BLaER1 treated with 17β-estradiol and CSF1 and Interleukin-3, amounts not matched to agents 10 nM and 100 nM (cell line): ENCODE results near the gene MAPK1.
"Not testable (repeated sequence)": the region's sequence is repeated elsewhere in the genome, so short reads cannot be mapped to it uniquely, and the experiment has no call there.

ENCODE experiments used
- H3K27ac ChIP-seq, 11 experiments: shearing (Covaris generic); formaldehyde crosslinking; 2 replicates each; pipeline ENCODE4 v1.8.1; 2022
- H3K27me3 ChIP-seq, 11 experiments: shearing (Covaris generic); formaldehyde crosslinking; 2 replicates each; pipeline ENCODE4 v1.8.1; 2022
- H3K36me3 ChIP-seq, 11 experiments: shearing (Covaris generic); formaldehyde crosslinking; 2 replicates each; pipeline ENCODE4 v1.8.1; 2022
- H3K4me1 ChIP-seq, 10 experiments: shearing (Covaris generic); formaldehyde crosslinking; 2 replicates each; pipeline ENCODE4 v1.8.1; 2022
- H3K4me2 ChIP-seq, 11 experiments: shearing (Covaris generic); formaldehyde crosslinking; 2 replicates each; pipeline ENCODE4 v1.8.1; 2022
- H3K4me3 ChIP-seq, 10 experiments: shearing (Covaris generic); formaldehyde crosslinking; 2 replicates each; pipeline ENCODE4 v1.8.1; 2022
- H3K9ac ChIP-seq, 11 experiments: shearing (Covaris generic); formaldehyde crosslinking; 2 replicates each; pipeline ENCODE4 v1.8.1; 2022
- H3K9me3 ChIP-seq, 11 experiments: shearing (Covaris generic); formaldehyde crosslinking; replicated peaks in 1 of 11; 2 replicates each; pipeline ENCODE4 v1.8.1; 2022
- H4K20me1 ChIP-seq, 11 experiments: shearing (Covaris generic); formaldehyde crosslinking; 2 replicates each; pipeline ENCODE4 v1.8.1; 2022
- Cebpa-rat ChIP-seq, 11 experiments: shearing (Covaris generic); IDR thresholded peaks; 2 replicates each; pipeline ENCODE4 v1.8.1; 2022

The MAPK1 gene

DNA sequence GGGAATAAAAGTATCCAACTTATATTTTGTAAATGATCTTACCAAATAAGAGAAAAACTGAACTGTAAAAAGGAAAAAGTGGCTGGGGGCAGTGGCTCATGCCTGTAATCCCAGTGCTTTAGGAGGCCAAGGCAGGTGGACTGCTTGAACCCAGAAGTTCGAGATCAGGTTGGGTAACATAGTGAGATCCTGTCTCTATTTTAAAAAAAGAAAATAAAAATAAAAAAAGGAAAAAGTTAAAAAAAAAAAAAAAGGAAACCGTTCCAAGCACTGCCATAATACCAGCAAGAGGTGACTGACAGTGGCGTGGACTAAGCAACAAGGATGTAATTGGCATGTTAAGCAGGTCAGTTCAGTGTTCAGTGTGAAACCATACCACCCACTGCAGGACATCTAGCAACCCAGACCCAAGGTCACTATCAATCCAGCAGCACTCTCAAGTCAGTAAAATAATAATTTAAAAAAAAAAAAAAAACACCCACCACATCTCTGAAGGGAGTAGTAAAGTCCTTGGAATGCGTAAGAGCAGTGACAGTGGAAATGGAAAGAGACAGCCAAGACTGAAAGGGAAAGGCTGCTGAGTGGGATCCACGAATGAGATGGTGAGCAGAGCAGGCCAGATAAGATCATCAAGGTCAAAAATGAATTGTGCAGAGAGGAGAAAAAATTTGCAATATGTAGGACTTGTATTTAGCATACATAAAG, 43.6 kb downstream of the MAPK1 start:
- Histone ChIP-seq H3K4me1 (peaks cover 25 to 70% (median 41%) of the 10 kb centered on the region in 10 experiments), H3K27me3 (no peaks in the 10 kb centered on the region), H3K4me3 (no peak overlapping the region), H3K36me3 (peaks cover 0 to 47% (median 9%) of the 10 kb centered on the region in 11 experiments; a peak in 11 of 22 replicates), H4K20me1 (peaks cover 59 to 100% (median 94%) of the 10 kb centered on the region in 11 experiments), H3K27ac (no peak overlapping the region; a peak in 2 of 22 replicates), H3K9me3 (peaks cover 0 to 22% (median 11%) of the 10 kb centered on the region in 11 experiments; a peak in 10 of 22 replicates), H3K4me2 (peak overlapping the region in 6 of 11 experiments; percentile 6 to 71 (median 46); a peak in 9 of 22 replicates), H3K9ac (0 out of 22 replicates have a peak overlapping the region, but pooled peaks of 1 of the 11 experiments have one; percentile 3)
- TF ChIP-seq Cebpa-rat (IDR thresholded peaks at IDR 0.05), result no peak

DNA sequence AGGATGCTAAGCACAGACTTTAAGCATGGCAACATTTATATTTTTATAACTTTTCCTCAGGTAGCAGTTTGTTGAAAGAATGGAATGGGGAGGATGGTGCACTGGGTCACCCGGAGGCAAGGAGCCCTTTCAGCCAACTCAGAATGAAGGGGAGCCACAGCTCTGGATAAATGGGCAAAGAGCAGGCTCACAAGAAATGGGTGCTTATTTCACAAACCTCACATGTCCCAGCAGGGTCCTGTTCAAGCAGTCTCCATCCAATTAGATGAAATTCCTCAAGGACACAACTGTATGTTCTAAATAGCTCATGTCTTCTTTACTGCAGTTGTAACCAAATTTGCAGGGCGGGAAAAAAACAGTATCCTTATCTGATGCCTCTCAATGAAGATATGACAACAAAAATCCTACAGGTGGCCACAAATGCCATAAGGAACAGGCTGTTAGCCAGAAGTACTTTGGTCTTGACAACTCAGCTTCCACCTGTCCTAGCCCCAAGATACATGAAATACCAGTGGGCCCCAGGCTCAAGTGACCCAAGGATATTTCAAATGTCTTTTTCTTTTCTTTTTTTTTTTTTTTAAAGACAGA, 48.2 kb downstream of the MAPK1 start:
- no peak for TF ChIP-seq Cebpa-rat (IDR thresholded peaks at IDR 0.05)
- Histone ChIP-seq H3K4me2 (peak overlapping the region; percentile 81 to 100 (median 96)), H3K9me3 (no peaks in the 10 kb centered on the region), H3K4me3 (no peak overlapping the region), H4K20me1 (peaks cover 63 to 99% (median 83%) of the 10 kb centered on the region in 11 experiments), H3K36me3 (peaks cover 0 to 26% (median 8%) of the 10 kb centered on the region in 11 experiments; a peak in 8 of 22 replicates), H3K27me3 (no peaks in the 10 kb centered on the region), H3K9ac (peak overlapping the region in 5 of 11 experiments; percentile 10 to 77 (median 26); a peak in 4 of 22 replicates), H3K27ac (peak overlapping the region in 10 of 11 experiments; percentile 11 to 96 (median 84); a peak in 11 of 22 replicates), H3K4me1 (peaks cover 56 to 82% (median 74%) of the 10 kb centered on the region in 10 experiments)

DNA sequence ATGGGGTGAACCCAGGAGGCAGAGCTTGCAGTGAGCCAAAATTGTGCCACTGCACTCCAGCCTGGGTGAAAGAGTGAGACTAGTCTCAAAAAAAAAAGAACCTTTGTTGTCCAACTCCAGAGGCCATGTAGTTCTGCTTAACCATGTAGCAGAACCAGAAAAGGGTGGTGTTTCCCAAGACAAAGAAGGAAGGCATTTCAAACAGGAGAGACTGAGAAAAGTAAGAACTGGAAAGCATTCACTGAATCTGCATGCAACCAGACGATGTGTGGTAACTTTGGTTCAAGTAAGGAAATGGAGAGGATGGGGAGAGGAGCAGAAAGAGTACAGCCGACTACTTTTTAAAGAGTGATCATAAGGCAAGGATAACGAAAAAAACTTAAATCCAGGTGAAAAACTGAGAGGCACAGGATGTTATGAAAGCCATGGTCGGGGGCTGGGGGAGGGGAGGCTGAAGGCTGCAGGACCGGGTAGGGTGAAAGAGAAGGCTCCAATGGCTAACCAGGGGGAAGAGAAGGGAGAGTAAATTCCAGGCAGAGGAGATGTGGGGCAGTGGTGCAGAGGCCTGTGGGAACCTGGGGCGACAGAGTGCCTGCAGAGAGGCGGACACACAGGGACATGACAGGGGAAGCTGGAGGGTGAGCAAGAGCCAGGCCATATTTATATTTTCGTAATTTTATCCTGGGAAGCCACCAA, 48.8 kb downstream of the MAPK1 start:
- Histone ChIP-seq H3K4me2 (peak overlapping the region; percentile 81 to 100 (median 96)), H3K9ac (peak overlapping the region in 9 of 11 experiments; percentile 10 to 83 (median 74); a peak in 9 of 22 replicates), H3K27me3 (no peaks in the 10 kb centered on the region), H3K4me1 (peaks cover 56 to 77% (median 68%) of the 10 kb centered on the region in 10 experiments), H3K27ac (peak overlapping the region; percentile 80 to 96 (median 85); a peak in 20 of 22 replicates), H3K9me3 (peaks cover 0 to 5% (median 0%) of the 10 kb centered on the region in 11 experiments; a peak in 1 of 22 replicates), H3K4me3 (0 out of 20 replicates have a peak overlapping the region, but pooled peaks of 1 of the 10 experiments have one; percentile 51), H3K36me3 (peaks cover 0 to 26% (median 8%) of the 10 kb centered on the region in 11 experiments; a peak in 9 of 22 replicates), H4K20me1 (peaks cover 58 to 99% (median 76%) of the 10 kb centered on the region in 11 experiments)
- TF ChIP-seq Cebpa-rat (IDR thresholded peaks at IDR 0.05), result no peak

DNA sequence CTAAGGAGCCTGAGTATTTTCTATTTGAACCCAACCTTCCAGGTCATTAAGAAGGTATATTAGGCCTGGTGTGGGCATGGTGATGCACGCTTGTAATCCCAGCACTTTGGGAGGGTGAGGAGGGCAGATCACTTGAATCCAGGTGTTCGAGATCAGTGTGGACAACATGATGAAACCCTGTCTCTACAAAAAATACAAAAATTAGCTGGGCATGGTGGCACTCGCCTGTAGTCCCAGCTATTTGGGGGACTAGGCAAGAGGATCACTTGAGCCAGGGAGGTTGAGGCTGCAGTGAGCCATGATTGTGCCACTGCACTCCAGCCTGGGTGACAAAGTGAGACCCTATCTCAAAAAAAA, 50.0 kb downstream of the MAPK1 start:
- Histone ChIP-seq H3K4me2 (peak overlapping the region; percentile 81 to 100 (median 96)), H3K4me1 (peaks cover 54 to 66% (median 58%) of the 10 kb centered on the region in 10 experiments), H3K36me3 (peaks cover 0 to 30% (median 16%) of the 10 kb centered on the region in 11 experiments; a peak in 14 of 22 replicates), H3K27ac (peak overlapping the region; percentile 80 to 96 (median 85)), H3K9me3 (peaks cover 0 to 14% (median 9%) of the 10 kb centered on the region in 11 experiments; a peak in 17 of 22 replicates), H3K9ac (peak overlapping the region; percentile 70 to 83 (median 76)), H3K4me3 (peak overlapping the region in 9 of 10 experiments; percentile 20 to 62 (median 50); a peak in 17 of 20 replicates), H4K20me1 (peaks cover 48 to 98% (median 65%) of the 10 kb centered on the region in 11 experiments)
- not testable (repeated sequence) for H3K27me3 ChIP-seq

DNA sequence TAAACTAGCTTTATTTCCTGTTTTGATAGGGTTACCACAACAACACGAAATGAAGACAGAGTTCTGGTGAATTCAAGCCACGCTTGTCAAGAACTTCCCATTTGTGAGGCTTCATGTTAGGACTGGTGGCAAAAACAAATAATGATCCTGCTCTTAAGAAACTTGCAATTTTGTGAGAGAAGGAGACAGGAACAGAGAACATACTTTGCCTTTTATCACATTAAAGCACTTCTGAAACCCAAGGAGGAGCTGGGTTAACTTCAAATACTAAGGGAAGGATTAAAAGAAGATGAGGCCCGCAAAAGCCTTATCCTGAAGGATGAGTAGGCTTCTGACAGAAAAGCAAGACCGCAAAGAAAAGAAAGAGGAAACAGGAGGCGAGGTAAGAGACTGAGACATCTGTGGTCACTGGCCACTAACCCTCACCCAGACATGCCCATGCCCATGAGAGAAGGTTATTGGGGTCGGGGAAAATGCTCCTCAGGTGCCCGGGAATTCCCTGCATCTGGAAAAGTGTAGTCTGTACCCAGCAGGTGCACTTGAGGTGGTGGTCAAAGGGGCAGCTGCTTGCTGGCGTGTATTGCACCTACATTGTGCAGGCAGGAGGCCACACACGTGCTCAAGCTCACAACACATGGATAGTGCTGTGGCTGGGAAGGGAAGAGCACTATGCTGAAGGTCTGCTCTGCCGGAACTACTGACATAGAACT, 50.5 kb downstream of the MAPK1 start:
- peak overlapping the region; percentile 80 to 96 (median 85) for H3K27ac ChIP-seq
- no peak; a peak in 1 of 22 replicates for TF ChIP-seq Cebpa-rat (IDR thresholded peaks at IDR 0.05)
- no peaks in the 10 kb centered on the region for H3K27me3 ChIP-seq
- H3K4me1 ChIP-seq, result peaks cover 49 to 66% (median 56%) of the 10 kb centered on the region in 10 experiments
- H3K36me3 ChIP-seq, result peaks cover 0 to 33% (median 16%) of the 10 kb centered on the region in 11 experiments; a peak in 17 of 22 replicates
- H3K4me2 ChIP-seq, result peak overlapping the region; percentile 81 to 100 (median 96)
- peaks cover 2 to 19% (median 15%) of the 10 kb centered on the region in 11 experiments; a peak in 19 of 22 replicates for H3K9me3 ChIP-seq
- H4K20me1 ChIP-seq, result peaks cover 43 to 98% (median 59%) of the 10 kb centered on the region in 11 experiments
- peak overlapping the region; percentile 70 to 83 (median 76) for H3K9ac ChIP-seq
- peak overlapping the region in 9 of 10 experiments; percentile 20 to 62 (median 50); a peak in 18 of 20 replicates for H3K4me3 ChIP-seq

DNA sequence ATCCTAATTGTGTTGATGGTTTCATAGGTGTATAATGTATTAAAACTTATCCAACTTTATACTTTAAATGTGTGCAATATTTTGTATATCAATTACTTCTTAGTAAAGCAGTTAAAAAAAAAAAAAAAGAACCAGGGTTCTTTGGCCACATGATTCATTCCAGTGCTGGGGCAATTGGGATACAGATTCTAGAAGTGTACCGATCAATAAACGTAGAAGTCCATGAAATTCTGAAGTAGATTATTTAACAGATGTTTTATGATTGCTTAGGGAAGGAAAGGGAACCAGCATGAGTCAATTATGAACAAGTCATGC, 51.0 kb downstream of the MAPK1 start:
- Histone ChIP-seq H4K20me1 (peaks cover 38 to 98% (median 54%) of the 10 kb centered on the region in 11 experiments), H3K36me3 (peaks cover 0 to 34% (median 17%) of the 10 kb centered on the region in 11 experiments; a peak in 17 of 22 replicates), H3K9ac (peak overlapping the region in 10 of 11 experiments; percentile 0 to 83 (median 74); a peak in 15 of 22 replicates), H3K4me3 (peak overlapping the region in 4 of 10 experiments; percentile 3 to 30 (median 16); a peak in 3 of 20 replicates), H3K4me2 (peak overlapping the region; percentile 72 to 100 (median 96)), H3K27ac (peak overlapping the region; percentile 80 to 96 (median 85)), H3K9me3 (peaks cover 4 to 24% (median 20%) of the 10 kb centered on the region in 11 experiments; a peak in 19 of 22 replicates), H3K27me3 (no peaks in the 10 kb centered on the region), H3K4me1 (peaks cover 49 to 66% (median 56%) of the 10 kb centered on the region in 10 experiments)
- peak in 1 of 11 experiments; percentile 55; a peak in 2 of 22 replicates for TF ChIP-seq Cebpa-rat (IDR thresholded peaks at IDR 0.05)

DNA sequence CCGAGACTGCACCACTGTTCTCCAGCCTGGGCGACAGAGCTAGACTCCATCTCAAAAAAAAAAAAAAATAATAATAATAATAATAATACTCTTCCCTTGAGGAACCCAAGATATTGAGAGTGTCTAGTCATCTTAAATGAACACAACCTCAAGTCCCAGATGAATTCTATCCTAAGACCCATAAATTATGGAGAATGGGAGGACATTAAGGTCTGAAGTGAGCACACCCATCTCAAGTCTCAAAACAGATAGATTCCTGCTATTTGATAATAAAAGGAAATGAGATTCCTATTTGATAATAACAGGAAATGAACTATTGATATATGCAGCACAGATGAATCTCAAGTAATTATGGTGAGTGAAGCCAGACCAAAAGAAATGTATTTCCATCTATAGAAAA, 51.5 kb downstream of the MAPK1 start:
- peaks cover 4 to 29% (median 24%) of the 10 kb centered on the region in 11 experiments; a peak in 19 of 22 replicates for H3K9me3 ChIP-seq
- TF ChIP-seq Cebpa-rat (IDR thresholded peaks at IDR 0.05), result no peak
- H3K4me2 ChIP-seq, result peak overlapping the region; percentile 72 to 100 (median 96)
- H3K36me3 ChIP-seq, result peaks cover 0 to 36% (median 19%) of the 10 kb centered on the region in 11 experiments; a peak in 19 of 22 replicates
- peak overlapping the region; percentile 80 to 96 (median 85) for H3K27ac ChIP-seq
- H3K4me3 ChIP-seq, result peak overlapping the region in 3 of 10 experiments; percentile 3 to 26 (median 6); a peak in 3 of 20 replicates
- H3K4me1 ChIP-seq, result peaks cover 49 to 67% (median 56%) of the 10 kb centered on the region in 10 experiments
- peak overlapping the region in 10 of 11 experiments; percentile 0 to 83 (median 74); a peak in 13 of 22 replicates for H3K9ac ChIP-seq
- H3K27me3 ChIP-seq, result no peaks in the 10 kb centered on the region
- H4K20me1 ChIP-seq, result peaks cover 36 to 98% (median 59%) of the 10 kb centered on the region in 11 experiments
